GM12878 (cell line): ENCODE results near the gene UQCRH. TPM values are rescaled to one million over a fixed set of nuclear protein-coding genes. Genes with fewer than 3 reads are reported as not detected.
A peak's percentile ranks its signal among the peaks of the same experiment; 100 is the strongest.

Experiments
- ATAC-seq: fragments of 200-7000 bp; cut with Tn5 transposase; 3 replicates; pipeline ENCODE4 v1.9.1; 2020; ENCODE audit warnings: mild to moderate bottlenecking, moderate library complexity
- BruUV-seq: library from RNA; stranded (reverse); fragments of 400-500 nt; replicated peaks from 2 replicates; lab custom pipeline; 2021; lab: Mats Ljungman, UMichigan
- CTCF ChIA-PET: fragments of 300-600 bp; sonication (Branson Sonifier 250); formaldehyde crosslinking; extraction: SDS; loops from one replicate; lab custom pipeline; 2021; ENCODE audit warnings: inconsistent platforms; lab: Yijun Ruan, JAX
- POLR2A ChIA-PET: fragments of 350-600 bp; formaldehyde crosslinking; extraction: SDS; loops from one replicate; lab custom pipeline; 2021; ENCODE audit warnings: inconsistent platforms; lab: Charles Lee
- RAD21 ChIA-PET: fragments of 300-600 bp; sonication (Branson Sonifier 250); formaldehyde crosslinking; loops from one replicate; lab custom pipeline; 2023; ENCODE audit warnings: antibody characterized with exemption; ENCODE audit not compliant: unreplicated experiment; lab: Charles Lee
- SMC1A ChIA-PET: fragments of 300-600 bp; sonication (Branson Sonifier 250); formaldehyde crosslinking; loops from one replicate; lab custom pipeline; 2023; ENCODE audit not compliant: unreplicated experiment, uncharacterized antibody; lab: Charles Lee
- DNase-seq: peaks from one replicate; pipeline ENCODE4 v3.0.0-alpha.2; 2011; ENCODE audit warnings: low read depth, low spot score
- FAIRE-seq: peaks from 3 replicates; lab custom pipeline; 2011; peaks lifted over from hg19 to GRCh38; lab: Jason Lieb, UNC
- H2AFZ ChIP-seq: 2 replicates; pipeline ENCODE4 v1.6.0; 2011; ENCODE audit warnings: low read depth, low read length, control low read depth; ENCODE audit not compliant: control insufficient read depth
- H3K27ac ChIP-seq: 2 replicates; pipeline ENCODE4 v1.5.1; 2011; ENCODE audit warnings: control low read depth; ENCODE audit not compliant: control insufficient read depth, insufficient read depth
- H3K27me3 ChIP-seq, 2 experiments: replicated peaks in 1 of 2; 2 replicates each; pipeline versions ENCODE4 v1.6.0 to v1.6.1; 2011; ENCODE audit warnings: low read length in 1 of 2; ENCODE audit not compliant: control insufficient read depth in 2 of 2, insufficient read depth in 2 of 2
- H3K36me3 ChIP-seq, 2 experiments: 2 replicates each; pipeline ENCODE4 v1.5.1; 2011; ENCODE audit warnings: low read length in 1 of 2; ENCODE audit not compliant: control insufficient read depth in 2 of 2, insufficient read depth in 2 of 2
- H3K4me1 ChIP-seq: 2 replicates; pipeline ENCODE4 v1.6.1; 2011; ENCODE audit warnings: mild to moderate bottlenecking, low read length, moderate library complexity, mixed read lengths; ENCODE audit not compliant: control insufficient read depth, insufficient read depth
- H3K4me2 ChIP-seq: 2 replicates; pipeline ENCODE4 v1.6.0; 2011; ENCODE audit warnings: control low read depth; ENCODE audit not compliant: control insufficient read depth, insufficient read depth
- H3K4me3 ChIP-seq: fragments of 200-600 bp; sonication (generic); 2 replicates; pipeline ENCODE4 v1.5.1; 2016
- H3K79me2 ChIP-seq: 2 replicates; pipeline ENCODE4 v1.6.0; 2011; ENCODE audit warnings: low read length; ENCODE audit not compliant: control insufficient read depth, insufficient read depth
- H3K9ac ChIP-seq: 2 replicates; pipeline ENCODE4 v1.8.0; 2011; ENCODE audit warnings: low read length, control low read depth, mixed read lengths; ENCODE audit not compliant: control insufficient read depth, insufficient read depth
- H3K9me3 ChIP-seq: replicated peaks from 3 replicates; pipeline ENCODE4 v1.5.1; 2011; ENCODE audit warnings: mild to moderate bottlenecking, low read length; ENCODE audit not compliant: control insufficient read depth, insufficient read depth
- H4K20me1 ChIP-seq: 2 replicates; pipeline ENCODE4 v1.6.0; 2011; ENCODE audit not compliant: control insufficient read depth, insufficient read depth
- EED ChIP-seq: sonication (generic); IDR thresholded peaks from 2 replicates; pipeline ENCODE4 v1.6.1; 2016; ENCODE audit warnings: antibody characterized with exemption, low read depth
- MTA3 ChIP-seq: IDR thresholded peaks from 2 replicates; pipeline ENCODE4 v1.6.1; 2012; ENCODE audit warnings: low read length, inconsistent platforms, borderline replicate concordance
- PML ChIP-seq: IDR thresholded peaks from 2 replicates; pipeline ENCODE4 v1.6.1; 2012; ENCODE audit warnings: low read length, inconsistent platforms
- POLR2AphosphoS2 ChIP-seq: IDR thresholded peaks from 2 replicates; pipeline ENCODE4 v1.6.1; 2011; ENCODE audit warnings: low read depth, mild to moderate bottlenecking, low read length, improper control_type of control experiment, moderate library complexity
- POLR2AphosphoS5 ChIP-seq: IDR thresholded peaks from 2 replicates; pipeline ENCODE4 v1.6.1; 2011; ENCODE audit warnings: mild to moderate bottlenecking, low read length, inconsistent platforms
- SMAD1 ChIP-seq: fragments of 450-650 bp; IDR thresholded peaks from 2 replicates; pipeline ENCODE4 v1.6.1; 2018; ENCODE audit warnings: mild to moderate bottlenecking, low read depth; ENCODE audit not compliant: partially characterized antibody
- ZNF622 ChIP-seq: fragments of 450-650 bp; IDR thresholded peaks from 2 replicates; pipeline ENCODE4 v1.6.1; 2017; ENCODE audit warnings: mild to moderate bottlenecking, inconsistent platforms
- ZSCAN29 ChIP-seq: fragments of 450-650 bp; IDR thresholded peaks from 2 replicates; pipeline ENCODE4 v1.6.1; 2017; ENCODE audit warnings: mild to moderate bottlenecking, moderate library complexity
- WGBS: methylation state at CpG from one replicate; pipeline ENCODE4 v1.1.6; 2016; ENCODE audit warnings: low lambda C conversion rate; ENCODE audit not compliant: insufficient replicate concordance, insufficient coverage; ENCODE audit errors: missing lambda C conversion rate; 5-methylcytosine and 5-hydroxymethylcytosine counted together
- in situ Hi-C: fragments of 300-500 bp; cut with MboI; formaldehyde crosslinking; loops from 9 replicates; pipeline ENCODE4 v1.14.3; 2018; ENCODE audit warnings: mixed read lengths
- intact Hi-C: fragments of 100-400 bp; cut with micrococcal nuclease; formaldehyde crosslinking; loops from one replicate; pipeline ENCODE4 v1.14.2; 2022; ENCODE audit not compliant: unreplicated experiment
- polyA plus RNA-seq, 11 experiments: library from polyadenylated mRNA; depleted of rRNA in 4 of 11; unstranded in 6 of 11; stranded (reverse) in 5 of 11; fragments of >200 nt; fragmentation: Nextera tagmentation in 4 of 11; fragmentation: Illumina TruSeq in 1 of 11; extraction: Ambion mirVana in 4 of 11; extraction: Trizol in 1 of 11; gene quantifications; 1 replicate in 1 of 11; 2 replicates in 10 of 11; pipeline versions ENCODE4 v1.2.1 to v1.2.3, GENCODE V29; 2011 to 2016; ENCODE audit warnings: inconsistent platforms in 2 of 11, missing spikeins in 2 of 11, low read depth in 1 of 11
- total RNA-seq, 4 experiments: library from RNA; depleted of rRNA in 3 of 4; stranded (reverse); fragments of >200 nt in 3 of 4; fragmentation: Illumina TruSeq in 1 of 4; extraction: Trizol in 1 of 4; gene quantifications; 2 replicates each; pipeline versions ENCODE4 v1.2.1 to v1.2.3, GENCODE V29; 2013 to 2021
- TF ChIP-seq, protein P1 (sequence below): fragments of 450-650 bp; formaldehyde crosslinking; IDR thresholded peaks from 2 replicates; pipeline ENCODE4 v1.4.0; 2022; ENCODE audit warnings: mild to moderate bottlenecking, moderate library complexity
- TF ChIP-seq, protein P2 (sequence below), 3 experiments: IDR thresholded peaks in 2 of 3; conservative IDR thresholded peaks in 1 of 3; 2 replicates each; pipeline ENCODE4 v1.5.1; 2011; ENCODE audit warnings: low read depth in 3 of 3, low read length in 3 of 3, mild to moderate bottlenecking in 3 of 3, control low read depth in 2 of 3, moderate library complexity in 2 of 3, inconsistent platforms in 1 of 3, mixed read lengths in 1 of 3; ENCODE audit not compliant: control insufficient read depth in 2 of 3, insufficient read depth in 1 of 3; ENCODE audit errors: extremely low read depth in 1 of 3
- TF ChIP-seq, protein P3 (sequence below): IDR thresholded peaks from 2 replicates; pipeline ENCODE4 v1.6.1; 2012; ENCODE audit warnings: low read length, inconsistent platforms

UQCRH gene
- total and polyA plus RNA-seq, 10 of the 15 experiments (the other 5 are each of a cell fraction or from before 2014, with no cell fraction given) = 363 to 1,782 (median 597) TPM

DNA sequence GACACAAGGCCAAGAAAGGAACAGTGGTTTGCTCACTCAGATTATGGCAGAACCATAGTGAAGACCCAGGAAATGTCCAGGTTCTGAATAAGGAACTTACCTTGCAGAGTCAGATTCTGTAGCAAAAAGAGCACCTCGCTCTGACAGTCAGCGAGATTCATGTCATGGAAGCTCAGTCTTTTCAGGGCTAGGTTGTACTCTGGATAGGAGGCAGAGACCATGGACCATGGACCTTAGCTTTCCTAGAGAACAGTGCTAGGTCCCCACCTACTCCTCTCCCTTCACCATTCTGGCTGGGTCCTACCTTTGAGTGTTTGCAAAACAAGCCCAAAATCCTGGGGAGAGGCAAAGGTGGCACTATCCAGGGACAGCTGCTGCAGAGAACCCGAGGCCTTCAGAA, 23.4 kb upstream of the UQCRH start:
- intact Hi-C loops = no loop called here
- Histone ChIP-seq H2AFZ (no peak overlapping the region), H3K4me1 (no peaks in the 10 kb centered on the region), H4K20me1 (no peaks in the 10 kb centered on the region), H3K4me2 (no peak overlapping the region), H3K9ac (no peak overlapping the region), H3K27me3 (no peaks in the 10 kb centered on the region), H3K36me3 (peaks cover 27 to 49% of the 10 kb centered on the region in 2 experiments), H3K4me3 (no peak overlapping the region), H3K79me2 (no peaks in the 10 kb centered on the region), H3K27ac (no peak overlapping the region), H3K9me3 (no peaks in the 10 kb centered on the region)
- TF ChIP-seq, protein P1, sequence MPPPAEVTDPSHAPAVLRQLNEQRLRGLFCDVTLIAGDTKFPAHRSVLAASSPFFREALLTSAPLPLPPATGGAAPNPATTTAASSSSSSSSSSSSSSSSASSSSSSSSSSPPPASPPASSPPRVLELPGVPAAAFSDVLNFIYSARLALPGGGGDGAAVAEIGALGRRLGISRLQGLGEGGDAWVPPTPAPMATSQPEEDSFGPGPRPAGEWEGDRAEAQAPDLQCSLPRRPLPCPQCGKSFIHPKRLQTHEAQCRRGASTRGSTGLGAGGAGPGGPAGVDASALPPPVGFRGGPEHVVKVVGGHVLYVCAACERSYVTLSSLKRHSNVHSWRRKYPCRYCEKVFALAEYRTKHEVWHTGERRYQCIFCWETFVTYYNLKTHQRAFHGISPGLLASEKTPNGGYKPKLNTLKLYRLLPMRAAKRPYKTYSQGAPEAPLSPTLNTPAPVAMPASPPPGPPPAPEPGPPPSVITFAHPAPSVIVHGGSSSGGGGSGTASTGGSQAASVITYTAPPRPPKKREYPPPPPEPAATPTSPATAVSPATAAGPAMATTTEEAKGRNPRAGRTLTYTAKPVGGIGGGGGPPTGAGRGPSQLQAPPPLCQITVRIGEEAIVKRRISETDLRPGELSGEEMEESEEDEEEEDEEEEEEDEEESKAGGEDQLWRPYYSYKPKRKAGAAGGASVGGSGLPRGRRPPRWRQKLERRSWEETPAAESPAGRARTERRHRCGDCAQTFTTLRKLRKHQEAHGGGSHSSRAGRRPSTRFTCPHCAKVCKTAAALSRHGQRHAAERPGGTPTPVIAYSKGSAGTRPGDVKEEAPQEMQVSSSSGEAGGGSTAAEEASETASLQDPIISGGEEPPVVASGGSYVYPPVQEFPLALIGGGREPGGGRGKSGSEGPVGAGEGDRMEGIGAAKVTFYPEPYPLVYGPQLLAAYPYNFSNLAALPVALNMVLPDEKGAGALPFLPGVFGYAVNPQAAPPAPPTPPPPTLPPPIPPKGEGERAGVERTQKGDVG (CRISPR knock-in tag) = no peak
- peak; percentile 50; the same call in 1 of the 2 replicates for TF ChIP-seq PML
- POLR2A ChIA-PET = no interaction called here
- BruUV-seq = no TSS peak
- FAIRE-seq = no peak
- DNase-seq = no peak
- SMC1A ChIA-PET = no interaction called here
- RAD21 ChIA-PET = no interaction called here
- in situ Hi-C loops = no loop called here
- CTCF ChIA-PET = interaction anchor here (1.2 kb wide), 1 partner anchor 30 kb away, joined by 3 read pairs; no protein-coding TSS in a partner anchor
- ATAC-seq = no peak
- WGBS = 96% methylated on average over 3 of the region's 3 CpGs

DNA sequence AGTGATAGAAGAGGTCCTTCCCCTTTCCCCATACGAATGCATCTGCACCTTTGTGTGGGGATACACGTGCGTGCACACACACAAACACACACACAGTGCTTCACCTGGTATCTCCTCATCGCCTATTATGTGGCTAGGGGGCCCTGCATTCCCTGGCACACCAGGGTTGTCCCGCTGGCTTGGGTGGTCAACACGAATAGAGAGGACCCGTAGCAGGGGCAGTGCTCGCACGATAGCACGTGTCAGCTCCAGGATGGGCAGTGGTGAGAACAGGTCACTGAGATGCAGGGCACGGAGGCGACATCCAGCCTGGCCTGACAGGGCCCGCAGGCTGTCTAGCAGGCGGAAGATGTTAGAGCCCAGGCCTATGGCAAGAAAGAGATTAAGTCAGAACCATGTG, 22.5 kb upstream of the UQCRH start:
- ATAC-seq (no peak), FAIRE-seq (no peak), DNase-seq (no peak)
- Histone ChIP-seq H3K4me3 (no peak overlapping the region), H3K27ac (no peak overlapping the region), H4K20me1 (no peaks in the 10 kb centered on the region), H3K4me1 (no peaks in the 10 kb centered on the region), H3K9ac (no peak overlapping the region), H2AFZ (no peak overlapping the region), H3K9me3 (no peaks in the 10 kb centered on the region), H3K36me3 (peaks cover 34 to 44% of the 10 kb centered on the region in 2 experiments), H3K79me2 (no peaks in the 10 kb centered on the region), H3K4me2 (no peak overlapping the region), H3K27me3 (no peaks in the 10 kb centered on the region)
- in situ Hi-C loops = no loop called here
- ChIA-PET CTCF (no interaction called here), RAD21 (interaction anchor here (0.7 kb wide), 1 partner anchor 65 kb away, joined by 3 read pairs; no protein-coding TSS in a partner anchor), SMC1A (no interaction called here), POLR2A (no interaction called here)
- intact Hi-C loops = no loop called here
- no TSS peak for BruUV-seq
- 95% methylated on average over 14 of the region's 14 CpGs for WGBS
- no peak for TF ChIP-seq ZNF622
- 0 out of 2 replicates have a peak, but pooled peaks have one; percentile 12 for TF ChIP-seq POLR2AphosphoS2
- no peak for TF ChIP-seq SMAD1
- no peak for TF ChIP-seq ZSCAN29
- TF ChIP-seq, protein P2, sequence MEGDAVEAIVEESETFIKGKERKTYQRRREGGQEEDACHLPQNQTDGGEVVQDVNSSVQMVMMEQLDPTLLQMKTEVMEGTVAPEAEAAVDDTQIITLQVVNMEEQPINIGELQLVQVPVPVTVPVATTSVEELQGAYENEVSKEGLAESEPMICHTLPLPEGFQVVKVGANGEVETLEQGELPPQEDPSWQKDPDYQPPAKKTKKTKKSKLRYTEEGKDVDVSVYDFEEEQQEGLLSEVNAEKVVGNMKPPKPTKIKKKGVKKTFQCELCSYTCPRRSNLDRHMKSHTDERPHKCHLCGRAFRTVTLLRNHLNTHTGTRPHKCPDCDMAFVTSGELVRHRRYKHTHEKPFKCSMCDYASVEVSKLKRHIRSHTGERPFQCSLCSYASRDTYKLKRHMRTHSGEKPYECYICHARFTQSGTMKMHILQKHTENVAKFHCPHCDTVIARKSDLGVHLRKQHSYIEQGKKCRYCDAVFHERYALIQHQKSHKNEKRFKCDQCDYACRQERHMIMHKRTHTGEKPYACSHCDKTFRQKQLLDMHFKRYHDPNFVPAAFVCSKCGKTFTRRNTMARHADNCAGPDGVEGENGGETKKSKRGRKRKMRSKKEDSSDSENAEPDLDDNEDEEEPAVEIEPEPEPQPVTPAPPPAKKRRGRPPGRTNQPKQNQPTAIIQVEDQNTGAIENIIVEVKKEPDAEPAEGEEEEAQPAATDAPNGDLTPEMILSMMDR (IDR thresholded peaks at IDR 0.05 in 2 of 3, conservative IDR thresholded peaks at IDR 0.05 in 1 of 3; ENCODE audit: control insufficient read depth in 2 of 3, extremely low read depth in 1 of 3, insufficient read depth in 1 of 3, low read depth in 3 of 3, low read length in 3 of 3) = no peak
- TF ChIP-seq, protein P3, sequence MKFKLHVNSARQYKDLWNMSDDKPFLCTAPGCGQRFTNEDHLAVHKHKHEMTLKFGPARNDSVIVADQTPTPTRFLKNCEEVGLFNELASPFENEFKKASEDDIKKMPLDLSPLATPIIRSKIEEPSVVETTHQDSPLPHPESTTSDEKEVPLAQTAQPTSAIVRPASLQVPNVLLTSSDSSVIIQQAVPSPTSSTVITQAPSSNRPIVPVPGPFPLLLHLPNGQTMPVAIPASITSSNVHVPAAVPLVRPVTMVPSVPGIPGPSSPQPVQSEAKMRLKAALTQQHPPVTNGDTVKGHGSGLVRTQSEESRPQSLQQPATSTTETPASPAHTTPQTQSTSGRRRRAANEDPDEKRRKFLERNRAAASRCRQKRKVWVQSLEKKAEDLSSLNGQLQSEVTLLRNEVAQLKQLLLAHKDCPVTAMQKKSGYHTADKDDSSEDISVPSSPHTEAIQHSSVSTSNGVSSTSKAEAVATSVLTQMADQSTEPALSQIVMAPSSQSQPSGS = no peak
- no peak for TF ChIP-seq POLR2AphosphoS5
- TF ChIP-seq MTA3 = peak; percentile 81; the same call in 1 of the 2 replicates
- TF ChIP-seq EED = no peak
